Neutrophil (primary cell): Measurements from ENCODE around the gene GET4.

ENCODE experiments used
- H3K27ac ChIP-seq: fragments of 200-600 bp; sonication (generic); 2 replicates; pipeline ENCODE4 v1.5.1; 2016; ENCODE audit warnings: mild to moderate bottlenecking, moderate library complexity
- H3K27me3 ChIP-seq: fragments of 200-600 bp; sonication (generic); 2 replicates; pipeline ENCODE4 v1.6.0; 2016; ENCODE audit warnings: mild to moderate bottlenecking
- H3K36me3 ChIP-seq: fragments of 200-600 bp; sonication (generic); 2 replicates; pipeline ENCODE4 v1.5.1; 2017
- H3K4me1 ChIP-seq, 2 experiments: fragments of 200-600 bp in 1 of 2; sonication (generic) in 1 of 2; 1 replicate in 1 of 2; 2 replicates in 1 of 2; pipeline versions ENCODE4 v1.5.1 to v1.6.1; 2013 to 2016; ENCODE audit warnings: low read depth in 1 of 2, low read length in 1 of 2, mild to moderate bottlenecking in 1 of 2, moderate library complexity in 1 of 2; ENCODE audit not compliant: control insufficient read depth in 1 of 2, insufficient read depth in 1 of 2
- H3K4me3 ChIP-seq, 2 experiments: fragments of 200-600 bp in 1 of 2; sonication (generic) in 1 of 2; 1 replicate in 1 of 2; 2 replicates in 1 of 2; pipeline ENCODE4 v1.5.1; 2013 to 2016; ENCODE audit warnings: low read depth in 1 of 2, low read length in 1 of 2, mild to moderate bottlenecking in 1 of 2, moderate library complexity in 1 of 2
- H3K9me3 ChIP-seq: fragments of 200-600 bp; sonication (generic); 2 replicates; pipeline ENCODE4 v1.5.1; 2016
- TF ChIP-seq, protein P1 (sequence below): fragments of 200-600 bp; sonication (generic); IDR thresholded peaks from 2 replicates; pipeline ENCODE4 v1.5.1; 2016; ENCODE audit warnings: antibody characterized with exemption

GET4 gene

DNA sequence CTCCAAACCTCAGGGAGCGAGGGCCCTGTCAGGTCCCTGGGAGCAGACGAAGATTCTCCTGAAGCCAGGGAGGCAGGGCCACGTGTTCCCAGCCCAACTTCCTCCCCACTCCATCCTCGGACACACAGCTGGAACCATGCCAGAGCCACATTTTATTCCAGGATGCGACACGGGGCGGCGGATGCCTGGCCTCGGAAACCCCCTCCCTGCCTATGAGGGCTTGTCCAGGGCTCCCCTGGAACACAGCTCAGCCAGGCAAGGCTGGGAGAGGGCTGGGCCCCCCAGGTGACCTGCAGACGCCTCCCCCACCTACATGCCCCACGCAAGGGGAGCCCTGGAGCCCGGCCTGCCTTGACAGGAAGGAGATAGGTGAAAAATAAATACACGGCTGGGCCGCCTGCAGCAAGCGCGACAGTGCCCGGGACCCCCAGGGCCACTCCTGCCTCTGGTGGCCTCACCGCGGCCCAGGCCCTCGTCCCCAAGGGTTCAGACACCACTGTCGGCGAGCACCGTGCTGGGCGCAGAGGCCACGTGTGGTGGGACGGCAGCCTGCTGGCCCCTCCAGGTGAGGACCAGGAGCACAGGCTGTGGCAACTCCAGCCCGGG lies 21.5 kb downstream of the GET4 start:
- Histone ChIP-seq H3K27ac (no peak overlapping the region), H3K36me3 (peaks cover 89% of the 10 kb centered on the region), H3K4me3 (no peak overlapping the region), H3K4me1 (peaks cover 0 to 6% of the 10 kb centered on the region in 2 experiments), H3K9me3 (no peaks in the 10 kb centered on the region), H3K27me3 (no peaks in the 10 kb centered on the region)
- TF ChIP-seq, protein P1, sequence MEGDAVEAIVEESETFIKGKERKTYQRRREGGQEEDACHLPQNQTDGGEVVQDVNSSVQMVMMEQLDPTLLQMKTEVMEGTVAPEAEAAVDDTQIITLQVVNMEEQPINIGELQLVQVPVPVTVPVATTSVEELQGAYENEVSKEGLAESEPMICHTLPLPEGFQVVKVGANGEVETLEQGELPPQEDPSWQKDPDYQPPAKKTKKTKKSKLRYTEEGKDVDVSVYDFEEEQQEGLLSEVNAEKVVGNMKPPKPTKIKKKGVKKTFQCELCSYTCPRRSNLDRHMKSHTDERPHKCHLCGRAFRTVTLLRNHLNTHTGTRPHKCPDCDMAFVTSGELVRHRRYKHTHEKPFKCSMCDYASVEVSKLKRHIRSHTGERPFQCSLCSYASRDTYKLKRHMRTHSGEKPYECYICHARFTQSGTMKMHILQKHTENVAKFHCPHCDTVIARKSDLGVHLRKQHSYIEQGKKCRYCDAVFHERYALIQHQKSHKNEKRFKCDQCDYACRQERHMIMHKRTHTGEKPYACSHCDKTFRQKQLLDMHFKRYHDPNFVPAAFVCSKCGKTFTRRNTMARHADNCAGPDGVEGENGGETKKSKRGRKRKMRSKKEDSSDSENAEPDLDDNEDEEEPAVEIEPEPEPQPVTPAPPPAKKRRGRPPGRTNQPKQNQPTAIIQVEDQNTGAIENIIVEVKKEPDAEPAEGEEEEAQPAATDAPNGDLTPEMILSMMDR = no peak

DNA sequence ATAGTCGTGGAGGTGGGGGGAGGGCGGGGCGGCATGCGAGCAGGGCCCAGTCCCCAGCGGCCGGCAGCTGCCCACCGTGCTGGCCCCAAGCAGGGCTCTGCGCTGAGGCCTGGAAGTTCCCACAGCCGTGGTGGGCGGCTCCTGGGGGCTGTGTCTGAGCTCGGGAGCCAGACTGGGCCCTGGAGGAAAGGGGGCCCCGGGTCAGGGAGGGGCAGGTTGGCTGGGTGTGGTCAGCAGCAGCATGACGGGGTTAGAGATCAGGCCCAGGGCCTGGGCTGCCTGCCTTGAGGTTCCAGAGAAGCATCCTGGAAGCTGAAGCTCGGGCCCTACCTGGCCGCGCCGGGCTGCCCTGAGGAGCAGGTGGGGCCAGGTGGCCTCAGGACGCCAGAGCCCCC lies 22.1 kb downstream of the GET4 start:
- H3K4me1 ChIP-seq = peaks cover 0 to 6% of the 10 kb centered on the region in 2 experiments
- no peak overlapping the region for H3K27ac ChIP-seq
- H3K36me3 ChIP-seq = peaks cover 89% of the 10 kb centered on the region
- no peaks in the 10 kb centered on the region for H3K27me3 ChIP-seq
- H3K4me3 ChIP-seq = no peak overlapping the region
- no peaks in the 10 kb centered on the region for H3K9me3 ChIP-seq
- TF ChIP-seq, protein P1 = no peak

DNA sequence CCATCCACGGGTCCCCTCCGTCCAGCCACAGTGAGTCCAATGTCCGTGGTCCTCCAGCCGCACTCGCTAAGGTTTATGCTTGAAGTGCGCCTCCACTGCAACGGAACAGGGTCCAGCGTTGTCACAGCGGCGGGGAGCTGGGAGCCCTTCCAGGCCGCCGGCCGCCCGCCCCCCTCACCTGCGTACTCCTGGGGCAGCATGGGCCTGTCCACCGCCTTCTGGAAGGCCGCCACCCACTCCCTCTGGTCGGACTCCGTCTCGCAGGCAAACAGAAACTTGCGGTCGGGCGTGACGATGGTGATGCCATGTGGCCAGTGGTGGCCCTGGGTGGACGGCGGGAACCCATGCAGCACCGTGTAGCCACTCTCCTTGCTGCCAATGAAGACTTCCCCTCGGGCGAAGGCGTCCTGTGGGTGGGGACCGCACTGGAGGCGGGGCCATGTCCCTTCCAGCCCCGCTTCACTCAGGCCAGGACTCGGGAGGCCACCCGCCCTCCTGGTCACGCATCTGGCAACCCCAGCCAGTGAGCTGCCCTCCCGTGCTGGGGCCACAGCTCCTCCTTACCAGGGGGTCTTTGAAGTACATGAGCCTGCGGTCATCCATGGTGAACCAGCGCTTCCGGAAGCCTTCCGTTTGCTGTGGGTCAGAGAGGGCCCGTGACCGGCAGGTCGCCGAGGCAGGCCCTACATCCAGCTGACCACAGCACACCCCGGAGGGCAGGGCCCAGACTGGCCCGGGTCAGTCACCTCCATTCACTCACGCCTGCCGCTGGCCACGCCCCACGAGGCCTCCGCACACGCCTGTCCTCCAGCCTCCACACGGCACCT lies 22.7 kb downstream of the GET4 start:
- Histone ChIP-seq H3K36me3 (peaks cover 89% of the 10 kb centered on the region), H3K27ac (no peak overlapping the region), H3K9me3 (no peaks in the 10 kb centered on the region), H3K4me3 (no peak overlapping the region), H3K27me3 (no peaks in the 10 kb centered on the region), H3K4me1 (peaks cover 0 to 6% of the 10 kb centered on the region in 2 experiments)
- TF ChIP-seq, protein P1 = no peak

- no peak overlapping the region for H3K27ac ChIP-seq
- H3K36me3 ChIP-seq = peaks cover 89% of the 10 kb centered on the region
- no peak overlapping the region for H3K4me3 ChIP-seq
- no peaks in the 10 kb centered on the region for H3K27me3 ChIP-seq
- H3K4me1 ChIP-seq = peaks cover 0 to 6% of the 10 kb centered on the region in 2 experiments
- H3K9me3 ChIP-seq = no peaks in the 10 kb centered on the region
- TF ChIP-seq, protein P1 = no peak
Measured at GRCh38 chr7:899806-900205, 23.5 kb downstream of the GET4 start.

DNA sequence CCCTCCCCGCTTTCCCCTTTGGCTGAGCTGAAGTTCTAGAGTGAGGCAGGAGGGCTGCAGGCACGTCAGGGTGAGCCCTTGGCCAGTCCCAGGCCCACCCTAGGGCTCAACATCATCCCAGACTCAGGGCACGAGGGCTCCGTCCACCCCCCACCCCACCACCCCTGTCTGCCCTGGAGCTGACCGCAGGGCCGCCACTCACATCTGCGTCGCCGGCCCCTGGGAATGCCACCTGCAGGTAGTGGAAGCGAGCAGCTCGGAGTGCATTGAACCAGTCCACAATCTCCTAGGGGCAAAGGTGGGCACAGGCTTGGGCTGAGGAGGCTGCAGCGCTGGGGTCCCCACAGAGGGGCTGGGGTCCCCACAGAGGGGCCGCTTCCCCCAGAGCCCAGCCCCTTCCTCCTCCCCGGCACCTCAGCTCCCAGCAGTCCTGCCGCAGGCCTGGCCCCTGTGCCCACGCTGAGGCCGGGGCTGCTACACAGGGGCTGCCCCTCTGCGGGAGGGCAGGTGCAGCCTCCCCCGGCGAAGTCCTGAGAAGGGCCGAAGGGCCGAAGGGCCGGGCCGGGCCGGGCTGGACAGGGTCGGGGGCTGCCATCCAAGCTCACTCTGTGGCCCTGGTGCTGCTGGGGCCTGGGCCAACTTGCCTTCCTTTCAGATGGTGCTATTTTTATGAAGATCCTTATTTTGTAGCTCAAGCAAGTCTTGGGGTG lies 24.1 kb downstream of the GET4 start:
- peaks cover 0 to 6% of the 10 kb centered on the region in 2 experiments for H3K4me1 ChIP-seq
- peaks cover 84% of the 10 kb centered on the region for H3K36me3 ChIP-seq
- H3K4me3 ChIP-seq = no peak overlapping the region
- TF ChIP-seq, protein P1 = no peak
- H3K9me3 ChIP-seq = no peaks in the 10 kb centered on the region
- no peaks in the 10 kb centered on the region for H3K27me3 ChIP-seq
- H3K27ac ChIP-seq = no peak overlapping the region
